Measurements from ENCODE around the gene RTEL1. TPM values are rescaled to one million over a fixed set of nuclear protein-coding genes. Genes with fewer than 3 reads are reported as not detected.

Gene RTEL1
- total and polyA plus RNA-seq, 9 of the 15 experiments (the other 6 are each of a cell fraction or from before 2014, with no cell fraction given): 0.36 to 61.0 (median 17.9) TPM

DNA sequence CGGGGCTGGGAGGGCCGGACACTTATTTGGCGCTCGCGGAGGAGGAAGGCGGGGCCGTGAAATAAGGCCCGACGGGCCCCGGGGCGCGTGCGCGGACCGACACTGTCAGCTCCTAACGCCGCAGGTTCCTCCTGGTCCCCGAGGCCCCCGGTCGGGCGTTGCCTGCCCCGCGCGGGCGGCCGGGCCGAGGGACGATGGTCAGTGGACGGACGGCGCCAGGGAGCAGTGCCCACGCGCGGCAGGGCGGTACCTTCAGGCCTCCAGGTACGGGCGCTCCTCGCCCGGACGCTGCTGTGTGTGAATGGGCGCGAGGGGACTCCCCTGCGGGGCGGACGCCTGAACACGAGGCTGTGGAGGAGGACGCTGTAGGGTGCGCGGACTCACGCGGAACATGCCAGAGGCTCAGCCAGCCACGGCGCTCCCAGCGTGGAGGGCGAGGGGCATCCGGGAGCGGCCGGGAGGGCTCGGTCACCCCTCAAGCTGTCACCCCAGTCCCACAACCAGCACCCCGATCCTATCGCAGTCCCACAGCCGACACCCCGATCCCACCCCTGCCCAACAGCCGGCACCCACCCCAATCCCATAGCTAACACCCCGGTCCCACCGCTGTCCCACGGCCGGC is 30.9 kb upstream of the RTEL1 start (continued):
- TF ChIP-seq, protein P1, sequence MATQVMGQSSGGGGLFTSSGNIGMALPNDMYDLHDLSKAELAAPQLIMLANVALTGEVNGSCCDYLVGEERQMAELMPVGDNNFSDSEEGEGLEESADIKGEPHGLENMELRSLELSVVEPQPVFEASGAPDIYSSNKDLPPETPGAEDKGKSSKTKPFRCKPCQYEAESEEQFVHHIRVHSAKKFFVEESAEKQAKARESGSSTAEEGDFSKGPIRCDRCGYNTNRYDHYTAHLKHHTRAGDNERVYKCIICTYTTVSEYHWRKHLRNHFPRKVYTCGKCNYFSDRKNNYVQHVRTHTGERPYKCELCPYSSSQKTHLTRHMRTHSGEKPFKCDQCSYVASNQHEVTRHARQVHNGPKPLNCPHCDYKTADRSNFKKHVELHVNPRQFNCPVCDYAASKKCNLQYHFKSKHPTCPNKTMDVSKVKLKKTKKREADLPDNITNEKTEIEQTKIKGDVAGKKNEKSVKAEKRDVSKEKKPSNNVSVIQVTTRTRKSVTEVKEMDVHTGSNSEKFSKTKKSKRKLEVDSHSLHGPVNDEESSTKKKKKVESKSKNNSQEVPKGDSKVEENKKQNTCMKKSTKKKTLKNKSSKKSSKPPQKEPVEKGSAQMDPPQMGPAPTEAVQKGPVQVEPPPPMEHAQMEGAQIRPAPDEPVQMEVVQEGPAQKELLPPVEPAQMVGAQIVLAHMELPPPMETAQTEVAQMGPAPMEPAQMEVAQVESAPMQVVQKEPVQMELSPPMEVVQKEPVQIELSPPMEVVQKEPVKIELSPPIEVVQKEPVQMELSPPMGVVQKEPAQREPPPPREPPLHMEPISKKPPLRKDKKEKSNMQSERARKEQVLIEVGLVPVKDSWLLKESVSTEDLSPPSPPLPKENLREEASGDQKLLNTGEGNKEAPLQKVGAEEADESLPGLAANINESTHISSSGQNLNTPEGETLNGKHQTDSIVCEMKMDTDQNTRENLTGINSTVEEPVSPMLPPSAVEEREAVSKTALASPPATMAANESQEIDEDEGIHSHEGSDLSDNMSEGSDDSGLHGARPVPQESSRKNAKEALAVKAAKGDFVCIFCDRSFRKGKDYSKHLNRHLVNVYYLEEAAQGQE (IDR thresholded peaks at IDR 0.05; ENCODE audit: borderline replicate concordance): no peak
- TF ChIP-seq, protein P1 (CRISPR knock-in tag; IDR thresholded peaks at IDR 0.05; ENCODE audit: low read depth): 0 out of 2 replicates have a peak, but pooled peaks have one; percentile 74
- TF ChIP-seq, protein P2, sequence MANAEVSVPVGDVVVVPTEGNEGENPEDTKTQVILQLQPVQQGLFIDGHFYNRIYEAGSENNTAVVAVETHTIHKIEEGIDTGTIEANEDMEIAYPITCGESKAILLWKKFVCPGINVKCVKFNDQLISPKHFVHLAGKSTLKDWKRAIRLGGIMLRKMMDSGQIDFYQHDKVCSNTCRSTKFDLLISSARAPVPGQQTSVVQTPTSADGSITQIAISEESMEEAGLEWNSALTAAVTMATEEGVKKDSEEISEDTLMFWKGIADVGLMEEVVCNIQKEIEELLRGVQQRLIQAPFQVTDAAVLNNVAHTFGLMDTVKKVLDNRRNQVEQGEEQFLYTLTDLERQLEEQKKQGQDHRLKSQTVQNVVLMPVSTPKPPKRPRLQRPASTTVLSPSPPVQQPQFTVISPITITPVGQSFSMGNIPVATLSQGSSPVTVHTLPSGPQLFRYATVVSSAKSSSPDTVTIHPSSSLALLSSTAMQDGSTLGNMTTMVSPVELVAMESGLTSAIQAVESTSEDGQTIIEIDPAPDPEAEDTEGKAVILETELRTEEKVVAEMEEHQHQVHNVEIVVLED (CRISPR knock-in tag; IDR thresholded peaks at IDR 0.05): peak; percentile 94; the same call in 1 of the 2 replicates
- TF ChIP-seq ZBTB7A (IDR thresholded peaks at IDR 0.05; ENCODE audit: borderline replicate concordance, control insufficient read depth, low read depth, low read length): no peak; the same call in 1 of the 2 replicates
- TF ChIP-seq, protein P3, sequence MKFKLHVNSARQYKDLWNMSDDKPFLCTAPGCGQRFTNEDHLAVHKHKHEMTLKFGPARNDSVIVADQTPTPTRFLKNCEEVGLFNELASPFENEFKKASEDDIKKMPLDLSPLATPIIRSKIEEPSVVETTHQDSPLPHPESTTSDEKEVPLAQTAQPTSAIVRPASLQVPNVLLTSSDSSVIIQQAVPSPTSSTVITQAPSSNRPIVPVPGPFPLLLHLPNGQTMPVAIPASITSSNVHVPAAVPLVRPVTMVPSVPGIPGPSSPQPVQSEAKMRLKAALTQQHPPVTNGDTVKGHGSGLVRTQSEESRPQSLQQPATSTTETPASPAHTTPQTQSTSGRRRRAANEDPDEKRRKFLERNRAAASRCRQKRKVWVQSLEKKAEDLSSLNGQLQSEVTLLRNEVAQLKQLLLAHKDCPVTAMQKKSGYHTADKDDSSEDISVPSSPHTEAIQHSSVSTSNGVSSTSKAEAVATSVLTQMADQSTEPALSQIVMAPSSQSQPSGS (CRISPR knock-in tag; IDR thresholded peaks at IDR 0.05): 0 out of 2 replicates have a peak, but pooled peaks have one; percentile 26
- no peak for TF ChIP-seq MCM3 (IDR thresholded peaks at IDR 0.05)
- TF ChIP-seq, protein P4, sequence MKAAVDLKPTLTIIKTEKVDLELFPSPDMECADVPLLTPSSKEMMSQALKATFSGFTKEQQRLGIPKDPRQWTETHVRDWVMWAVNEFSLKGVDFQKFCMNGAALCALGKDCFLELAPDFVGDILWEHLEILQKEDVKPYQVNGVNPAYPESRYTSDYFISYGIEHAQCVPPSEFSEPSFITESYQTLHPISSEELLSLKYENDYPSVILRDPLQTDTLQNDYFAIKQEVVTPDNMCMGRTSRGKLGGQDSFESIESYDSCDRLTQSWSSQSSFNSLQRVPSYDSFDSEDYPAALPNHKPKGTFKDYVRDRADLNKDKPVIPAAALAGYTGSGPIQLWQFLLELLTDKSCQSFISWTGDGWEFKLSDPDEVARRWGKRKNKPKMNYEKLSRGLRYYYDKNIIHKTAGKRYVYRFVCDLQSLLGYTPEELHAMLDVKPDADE (conservative IDR thresholded peaks at IDR 0.05; ENCODE audit: control insufficient read depth, low read depth, low read length): peak; percentile 85
- peak; percentile 73; the same call in 1 of the 2 replicates for TF ChIP-seq KLF13 (tag; IDR thresholded peaks at IDR 0.05; ENCODE audit: borderline replicate concordance, low read depth)
- TF ChIP-seq ZEB2 (IDR thresholded peaks at IDR 0.05): peak; percentile 51; the same call in 1 of the 2 replicates
- peak; percentile 65 for TF ChIP-seq ATF7 (IDR thresholded peaks at IDR 0.05)
- no peak for TF ChIP-seq SIX5 (IDR thresholded peaks at IDR 0.05; ENCODE audit: borderline replicate concordance in 1 of 2, insufficient read depth in 1 of 2, low read depth in 1 of 2, low read length in 2 of 2)
